Tibial artery (tissue), 4 donors: ENCODE results near the gene RAD23B.

Experiments used
- DNase-seq, 2 donors: peaks; one replicate each; pipeline ENCODE4 v3.0.0-alpha.2; 2019
- H3K27ac ChIP-seq, 2 donors: fragments of 200-600 bp; sonication (generic) in 1 of 2; 1 replicate in 1 of 2; 2 replicates in 1 of 2; pipeline ENCODE4 v1.5.1; 2018 to 2019; ENCODE audit warnings: mild to moderate bottlenecking in 1 of 2
- H3K27me3 ChIP-seq, 2 donors: fragments of 200-600 bp; sonication (generic) in 1 of 2; one replicate each; pipeline versions ENCODE4 v1.5.1 to v1.6.0; 2016 to 2019
- H3K36me3 ChIP-seq, 3 donors: fragments of 200-600 bp; sonication (generic) in 2 of 3; one replicate each; pipeline ENCODE4 v1.5.1; 2016 to 2019; ENCODE audit warnings: mild to moderate bottlenecking in 2 of 3
- H3K4me1 ChIP-seq, 4 donors: fragments of 200-600 bp; sonication (generic) in 2 of 4; 1 replicate in 3 of 4; 2 replicates in 1 of 4; pipeline ENCODE4 v1.5.1; 2016 to 2019
- H3K4me3 ChIP-seq, 2 donors: fragments of 200-600 bp; sonication (generic) in 1 of 2; 1 replicate in 1 of 2; 2 replicates in 1 of 2; pipeline ENCODE4 v1.5.1; 2018 to 2019; ENCODE audit warnings: mild to moderate bottlenecking in 2 of 2
- H3K9me3 ChIP-seq, 3 donors: fragments of 200-600 bp; sonication (generic) in 1 of 3; one replicate each; pipeline ENCODE4 v1.5.1; 2016 to 2019
- intact Hi-C: fragments of 100-400 bp; cut with DNase I; formaldehyde crosslinking; loops from one replicate; pipeline ENCODE4 v1.15.0; 2023; ENCODE audit warnings: low total_unique reads
- TF ChIP-seq, protein P1 (sequence below), 2 experiments: fragments of 200-600 bp in 1 of 2; fragments of 450-650 bp in 1 of 2; IDR thresholded peaks; one replicate each; pipeline ENCODE4 v1.5.1; 2017 to 2019; ENCODE audit warnings: antibody characterized with exemption in 2 of 2, mild to moderate bottlenecking in 1 of 2, moderate library complexity in 1 of 2

Gene RAD23B

DNA sequence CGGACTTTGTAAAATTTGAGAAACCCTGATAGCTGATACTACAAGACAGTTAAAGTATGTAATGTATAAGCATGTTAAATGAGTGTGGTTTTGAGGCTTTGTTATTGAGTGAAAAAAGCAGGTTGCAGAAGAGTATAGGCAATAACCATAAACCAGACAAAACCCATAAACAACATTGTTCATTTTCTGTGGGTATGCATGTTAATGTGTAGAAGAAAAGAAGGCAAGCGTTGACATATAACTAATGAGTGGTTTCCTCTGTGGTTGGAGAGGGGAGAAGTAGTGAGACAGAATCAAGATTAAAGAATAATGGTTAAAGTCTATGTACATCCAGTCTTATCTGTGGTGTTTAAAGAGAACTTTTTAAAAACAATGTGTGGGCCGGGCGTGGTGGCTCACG is 26.2 kb downstream of the RAD23B start:
- no peaks in the 10 kb centered on the region for H3K27me3 ChIP-seq
- peaks cover 54 to 59% (median 55%) of the 10 kb centered on the region in 3 donors for H3K36me3 ChIP-seq
- H3K4me3 ChIP-seq = no peak overlapping the region
- H3K4me1 ChIP-seq = no peaks in the 10 kb centered on the region
- H3K27ac ChIP-seq = no peak overlapping the region
- TF ChIP-seq, protein P1, sequence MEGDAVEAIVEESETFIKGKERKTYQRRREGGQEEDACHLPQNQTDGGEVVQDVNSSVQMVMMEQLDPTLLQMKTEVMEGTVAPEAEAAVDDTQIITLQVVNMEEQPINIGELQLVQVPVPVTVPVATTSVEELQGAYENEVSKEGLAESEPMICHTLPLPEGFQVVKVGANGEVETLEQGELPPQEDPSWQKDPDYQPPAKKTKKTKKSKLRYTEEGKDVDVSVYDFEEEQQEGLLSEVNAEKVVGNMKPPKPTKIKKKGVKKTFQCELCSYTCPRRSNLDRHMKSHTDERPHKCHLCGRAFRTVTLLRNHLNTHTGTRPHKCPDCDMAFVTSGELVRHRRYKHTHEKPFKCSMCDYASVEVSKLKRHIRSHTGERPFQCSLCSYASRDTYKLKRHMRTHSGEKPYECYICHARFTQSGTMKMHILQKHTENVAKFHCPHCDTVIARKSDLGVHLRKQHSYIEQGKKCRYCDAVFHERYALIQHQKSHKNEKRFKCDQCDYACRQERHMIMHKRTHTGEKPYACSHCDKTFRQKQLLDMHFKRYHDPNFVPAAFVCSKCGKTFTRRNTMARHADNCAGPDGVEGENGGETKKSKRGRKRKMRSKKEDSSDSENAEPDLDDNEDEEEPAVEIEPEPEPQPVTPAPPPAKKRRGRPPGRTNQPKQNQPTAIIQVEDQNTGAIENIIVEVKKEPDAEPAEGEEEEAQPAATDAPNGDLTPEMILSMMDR (IDR thresholded peaks at IDR 0.05) = no peak
- intact Hi-C loops = no loop called here
- no peaks in the 10 kb centered on the region for H3K9me3 ChIP-seq
- no peak for DNase-seq

DNA sequence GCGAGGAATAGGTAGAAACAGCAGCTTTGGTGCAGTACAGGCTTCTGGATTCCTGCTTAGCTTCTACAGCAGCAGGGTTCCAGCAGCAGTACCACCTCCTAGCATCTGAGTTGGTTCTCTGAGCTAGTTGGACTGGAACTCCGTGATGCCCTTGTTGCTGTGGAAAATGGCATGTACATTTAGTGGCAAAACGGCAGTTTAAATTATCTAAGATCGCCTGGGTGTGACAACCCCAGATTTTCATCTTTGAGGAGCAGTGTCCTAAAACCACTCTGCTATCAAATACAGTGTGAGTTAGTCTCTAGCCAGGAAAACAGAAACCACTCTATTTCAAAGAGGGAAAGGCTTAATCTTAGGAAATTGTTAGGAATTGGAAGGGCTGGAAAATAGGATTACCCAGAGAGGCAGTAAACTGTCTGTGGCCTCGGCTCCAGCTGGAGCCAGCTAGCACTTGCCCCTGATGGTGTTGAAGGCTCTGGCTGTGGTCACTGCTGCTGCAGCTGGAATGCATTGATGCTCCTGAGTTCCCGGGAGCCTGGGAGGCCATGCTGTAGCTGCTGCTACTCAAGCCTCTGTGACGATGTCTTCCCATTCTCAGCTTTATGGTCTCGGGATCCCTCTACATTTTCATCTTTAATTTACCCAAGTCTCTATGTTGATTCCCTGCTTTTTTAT is 29.4 kb downstream of the RAD23B start:
- DNase-seq = no peak
- Histone ChIP-seq H3K36me3 (peaks cover 41 to 59% (median 45%) of the 10 kb centered on the region in 3 donors), H3K4me1 (no peaks in the 10 kb centered on the region), H3K27ac (no peak overlapping the region), H3K27me3 (no peaks in the 10 kb centered on the region), H3K9me3 (no peaks in the 10 kb centered on the region), H3K4me3 (no peak overlapping the region)
- intact Hi-C loops = no loop called here
- TF ChIP-seq, protein P1 (IDR thresholded peaks at IDR 0.05) = no peak

DNA sequence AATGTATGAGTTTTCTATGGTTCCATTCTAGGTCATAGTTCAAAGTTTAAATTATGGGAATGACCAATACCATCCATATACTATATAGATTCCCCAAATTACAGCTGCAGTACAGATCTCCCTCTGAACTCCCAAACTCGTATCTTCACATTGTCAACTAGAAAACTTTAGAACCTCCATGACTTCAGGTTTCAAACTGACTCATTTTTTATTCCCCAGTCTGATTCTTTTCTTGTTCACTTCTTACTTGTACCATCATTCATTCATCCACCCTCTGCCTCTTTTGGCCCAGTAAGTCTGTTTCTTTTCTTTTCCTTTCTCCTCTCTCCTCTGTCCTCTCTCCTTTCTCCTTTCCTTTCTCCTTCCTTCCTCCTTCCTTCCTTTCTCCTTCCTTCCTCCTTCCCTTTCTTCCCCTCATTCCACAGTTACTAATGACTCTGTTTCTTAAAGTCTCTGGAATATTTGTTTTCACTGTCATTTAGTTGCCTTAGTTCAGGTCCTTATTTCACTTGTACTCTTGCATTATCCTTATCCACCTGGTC is 30.5 kb downstream of the RAD23B start:
- Histone ChIP-seq H3K27me3 (no peaks in the 10 kb centered on the region), H3K9me3 (no peaks in the 10 kb centered on the region), H3K4me3 (no peak overlapping the region), H3K27ac (no peak overlapping the region), H3K36me3 (peaks cover 30 to 57% (median 36%) of the 10 kb centered on the region in 3 donors), H3K4me1 (no peaks in the 10 kb centered on the region)
- no peak for DNase-seq
- intact Hi-C loops = no loop called here
- TF ChIP-seq, protein P1 (IDR thresholded peaks at IDR 0.05) = no peak

DNA sequence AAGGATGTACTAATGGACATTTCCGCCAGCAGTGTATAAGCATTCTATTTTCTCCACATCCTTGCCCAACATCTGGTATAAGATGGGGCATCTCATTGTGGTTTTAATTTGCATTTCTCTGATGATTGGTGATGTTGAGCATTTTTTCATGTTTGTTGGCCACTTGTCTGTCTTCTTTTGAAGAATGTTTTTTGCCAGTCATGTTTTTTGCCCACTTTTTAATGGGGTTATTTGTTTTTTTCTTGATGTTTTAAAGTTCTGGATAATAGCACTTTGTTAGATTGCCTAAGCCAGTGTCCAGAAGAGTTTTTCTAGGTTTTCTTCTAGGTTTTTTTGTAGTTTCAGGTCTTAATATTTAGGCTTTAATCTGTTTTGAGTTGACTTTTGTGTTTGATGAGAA is 31.7 kb downstream of the RAD23B start:
- TF ChIP-seq, protein P1 (IDR thresholded peaks at IDR 0.05) = no peak
- no peak for DNase-seq
- peaks cover 28 to 62% (median 40%) of the 10 kb centered on the region in 3 donors for H3K36me3 ChIP-seq

DNA sequence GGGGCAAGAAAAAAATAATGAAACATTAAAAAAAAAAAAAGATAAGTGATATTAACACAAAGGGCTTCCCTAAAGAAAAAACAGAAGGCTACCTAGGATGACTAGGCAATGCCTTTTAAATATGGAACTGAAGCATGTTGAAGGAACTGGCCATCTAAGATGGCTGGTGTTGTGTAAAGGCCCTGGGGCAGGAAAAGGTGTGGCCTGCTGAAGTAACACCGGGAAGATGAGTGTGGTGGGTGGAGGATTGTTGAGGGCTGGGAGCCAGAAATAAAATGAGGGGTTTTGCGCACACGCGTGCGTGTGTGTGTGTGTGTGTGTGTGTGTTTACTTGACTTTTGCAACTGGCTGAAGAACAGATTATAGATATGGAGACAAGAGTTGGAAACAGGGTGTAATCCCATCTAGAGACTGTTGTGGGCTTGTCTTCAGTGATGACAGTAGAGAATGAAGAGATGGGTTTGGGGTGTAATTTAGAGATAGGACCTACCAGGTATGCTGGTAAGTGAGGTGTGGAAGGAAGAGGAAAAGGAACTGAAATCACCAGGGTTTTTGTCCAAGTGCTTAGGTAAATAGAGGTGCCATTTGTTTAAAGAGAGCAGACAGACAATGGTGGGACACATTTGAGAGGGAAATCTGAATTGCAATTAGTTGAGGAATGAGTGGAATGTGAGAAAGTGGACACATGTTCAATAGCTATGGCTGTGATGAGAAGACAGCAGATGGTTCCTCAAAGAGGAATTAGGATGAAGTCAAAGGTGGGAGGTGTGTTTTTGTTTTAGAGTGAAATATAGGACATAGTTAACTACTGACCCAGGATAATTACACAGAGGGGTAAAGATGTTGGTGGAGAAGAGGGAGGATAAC is 33.9 kb downstream of the RAD23B start:
- no peaks in the 10 kb centered on the region for H3K4me1 ChIP-seq
- H3K27me3 ChIP-seq = no peaks in the 10 kb centered on the region
- H3K36me3 ChIP-seq = peaks cover 24 to 73% (median 30%) of the 10 kb centered on the region in 3 donors
- TF ChIP-seq, protein P1 (IDR thresholded peaks at IDR 0.05) = no peak
- no peak overlapping the region for H3K27ac ChIP-seq
- no peak overlapping the region for H3K4me3 ChIP-seq
- DNase-seq = no peak
- no peaks in the 10 kb centered on the region for H3K9me3 ChIP-seq
- intact Hi-C loops = no loop called here

More for the DNA sequence above, 31.7 kb downstream of the RAD23B start:
- Histone ChIP-seq H3K9me3 (no peaks in the 10 kb centered on the region), H3K4me1 (no peaks in the 10 kb centered on the region), H3K4me3 (no peak overlapping the region), H3K27me3 (no peaks in the 10 kb centered on the region), H3K27ac (no peak overlapping the region)
- intact Hi-C loops = no loop called here
